ENCODE measurements around the gene ATP9B.
A peak's percentile ranks its signal among the peaks of the same experiment; 100 is the strongest.

The ATP9B gene

GRCh38 chr18:79397830-79398761, 328.9 kb downstream of the ATP9B start:
- Histone ChIP-seq H3K4me3 (ENCODE audit: low read depth, low read length) (peak overlapping the region; percentile 78), H3K36me3 (ENCODE audit: control insufficient read depth, insufficient read depth, low read length) (no peaks in the 10 kb centered on the region; the same call in 1 of the 2 replicates), H3K9ac (ENCODE audit: low read length) (no peak overlapping the region), H3K9me3 (ENCODE audit: control insufficient read depth, insufficient read depth, low read depth, low read length) (no peaks in the 10 kb centered on the region), H3K27ac (ENCODE audit: low read depth, low read length) (no peak overlapping the region), H3K4me1 (ENCODE audit: control insufficient read depth, insufficient read depth, low read length) (peaks cover 35% of the 10 kb centered on the region), H3K27me3 (ENCODE audit: control insufficient read depth, insufficient read depth, low read length) (peaks cover 58% of the 10 kb centered on the region)

GRCh38 chr18:79399275-79400081, 330.3 kb downstream of the ATP9B start:
- Histone ChIP-seq H3K27ac (ENCODE audit: low read depth, low read length) (peak overlapping the region; percentile 33; the same call in 1 of the 2 replicates), H3K27me3 (ENCODE audit: control insufficient read depth, insufficient read depth, low read length) (peaks cover 47% of the 10 kb centered on the region), H3K36me3 (ENCODE audit: control insufficient read depth, insufficient read depth, low read length) (no peaks in the 10 kb centered on the region; the same call in 1 of the 2 replicates), H3K9me3 (ENCODE audit: control insufficient read depth, insufficient read depth, low read depth, low read length) (no peaks in the 10 kb centered on the region), H3K4me3 (ENCODE audit: low read depth, low read length) (peak overlapping the region; percentile 65), H3K4me1 (ENCODE audit: control insufficient read depth, insufficient read depth, low read length) (peaks cover 39% of the 10 kb centered on the region), H3K9ac (ENCODE audit: low read length) (peak overlapping the region; percentile 62)

- no peaks in the 10 kb centered on the region; the same call in 1 of the 2 replicates for H3K36me3 ChIP-seq (ENCODE audit: control insufficient read depth, insufficient read depth, low read length)
- H3K4me1 ChIP-seq (ENCODE audit: control insufficient read depth, insufficient read depth, low read length): peaks cover 42% of the 10 kb centered on the region
- peak overlapping the region; percentile 65 for H3K4me3 ChIP-seq (ENCODE audit: low read depth, low read length)
- H3K9me3 ChIP-seq (ENCODE audit: control insufficient read depth, insufficient read depth, low read depth, low read length): no peaks in the 10 kb centered on the region
- H3K9ac ChIP-seq (ENCODE audit: low read length): no peak overlapping the region
- H3K27me3 ChIP-seq (ENCODE audit: control insufficient read depth, insufficient read depth, low read length): peaks cover 40% of the 10 kb centered on the region
- peak overlapping the region; percentile 33; the same call in 1 of the 2 replicates for H3K27ac ChIP-seq (ENCODE audit: low read depth, low read length)
Observed at GRCh38 chr18:79400091-79400590, 330.9 kb downstream of the ATP9B start.

- Histone ChIP-seq H3K27ac (ENCODE audit: low read depth, low read length) (no peak overlapping the region; the same call in 1 of the 2 replicates), H3K27me3 (ENCODE audit: control insufficient read depth, insufficient read depth, low read length) (peaks cover 40% of the 10 kb centered on the region), H3K9ac (ENCODE audit: low read length) (peak overlapping the region; percentile 16), H3K9me3 (ENCODE audit: control insufficient read depth, insufficient read depth, low read depth, low read length) (no peaks in the 10 kb centered on the region), H3K36me3 (ENCODE audit: control insufficient read depth, insufficient read depth, low read length) (no peaks in the 10 kb centered on the region; the same call in 1 of the 2 replicates), H3K4me1 (ENCODE audit: control insufficient read depth, insufficient read depth, low read length) (peaks cover 48% of the 10 kb centered on the region), H3K4me3 (ENCODE audit: low read depth, low read length) (peak overlapping the region; percentile 54)
Observed at GRCh38 chr18:79400591-79401381, 331.6 kb downstream of the ATP9B start.

- Histone ChIP-seq H3K27me3 (ENCODE audit: control insufficient read depth, insufficient read depth, low read length) (peaks cover 32% of the 10 kb centered on the region), H3K27ac (ENCODE audit: low read depth, low read length) (no peak overlapping the region), H3K4me1 (ENCODE audit: control insufficient read depth, insufficient read depth, low read length) (peaks cover 48% of the 10 kb centered on the region), H3K36me3 (ENCODE audit: control insufficient read depth, insufficient read depth, low read length) (no peaks in the 10 kb centered on the region; the same call in 1 of the 2 replicates), H3K4me3 (ENCODE audit: low read depth, low read length) (no peak overlapping the region), H3K9me3 (ENCODE audit: control insufficient read depth, insufficient read depth, low read depth, low read length) (no peaks in the 10 kb centered on the region), H3K9ac (ENCODE audit: low read length) (no peak overlapping the region)
Observed at GRCh38 chr18:79401494-79402208, 332.5 kb downstream of the ATP9B start.

GRCh38 chr18:79402209-79402576, 333.0 kb downstream of the ATP9B start:
- Histone ChIP-seq H3K4me1 (ENCODE audit: control insufficient read depth, insufficient read depth, low read length) (peaks cover 43% of the 10 kb centered on the region), H3K4me3 (ENCODE audit: low read depth, low read length) (no peak overlapping the region), H3K9me3 (ENCODE audit: control insufficient read depth, insufficient read depth, low read depth, low read length) (no peaks in the 10 kb centered on the region), H3K27me3 (ENCODE audit: control insufficient read depth, insufficient read depth, low read length) (peaks cover 27% of the 10 kb centered on the region), H3K9ac (ENCODE audit: low read length) (no peak overlapping the region), H3K27ac (ENCODE audit: low read depth, low read length) (no peak overlapping the region), H3K36me3 (ENCODE audit: control insufficient read depth, insufficient read depth, low read length) (no peaks in the 10 kb centered on the region; the same call in 1 of the 2 replicates)

GRCh38 chr18:79402977-79403722, 334.0 kb downstream of the ATP9B start:
- Histone ChIP-seq H3K27ac (ENCODE audit: low read depth, low read length) (no peak overlapping the region), H3K36me3 (ENCODE audit: control insufficient read depth, insufficient read depth, low read length) (no peaks in the 10 kb centered on the region; the same call in 1 of the 2 replicates), H3K27me3 (ENCODE audit: control insufficient read depth, insufficient read depth, low read length) (peaks cover 17% of the 10 kb centered on the region), H3K9me3 (ENCODE audit: control insufficient read depth, insufficient read depth, low read depth, low read length) (no peaks in the 10 kb centered on the region), H3K9ac (ENCODE audit: low read length) (no peak overlapping the region), H3K4me3 (ENCODE audit: low read depth, low read length) (no peak overlapping the region), H3K4me1 (ENCODE audit: control insufficient read depth, insufficient read depth, low read length) (peaks cover 39% of the 10 kb centered on the region)

GRCh38 chr18:79403723-79404566, 334.8 kb downstream of the ATP9B start:
- Histone ChIP-seq H3K9me3 (ENCODE audit: control insufficient read depth, insufficient read depth, low read depth, low read length) (no peaks in the 10 kb centered on the region), H3K4me3 (ENCODE audit: low read depth, low read length) (no peak overlapping the region), H3K4me1 (ENCODE audit: control insufficient read depth, insufficient read depth, low read length) (peaks cover 36% of the 10 kb centered on the region), H3K9ac (ENCODE audit: low read length) (no peak overlapping the region), H3K27me3 (ENCODE audit: control insufficient read depth, insufficient read depth, low read length) (peaks cover 9% of the 10 kb centered on the region), H3K27ac (ENCODE audit: low read depth, low read length) (no peak overlapping the region), H3K36me3 (ENCODE audit: control insufficient read depth, insufficient read depth, low read length) (no peaks in the 10 kb centered on the region; the same call in 1 of the 2 replicates)

- peaks cover 32% of the 10 kb centered on the region for H3K4me1 ChIP-seq (ENCODE audit: control insufficient read depth, insufficient read depth, low read length)
Observed at GRCh38 chr18:79404567-79404910, 335.3 kb downstream of the ATP9B start.

More at GRCh38 chr18:79404567-79404910, 335.3 kb downstream of the ATP9B start:
- Histone ChIP-seq H3K9me3 (ENCODE audit: control insufficient read depth, insufficient read depth, low read depth, low read length) (0 out of 2 replicates have a peak, but pooled peaks cover 2% of the 10 kb centered on the region), H3K27me3 (ENCODE audit: control insufficient read depth, insufficient read depth, low read length) (peaks cover 3% of the 10 kb centered on the region), H3K9ac (ENCODE audit: low read length) (no peak overlapping the region), H3K27ac (ENCODE audit: low read depth, low read length) (no peak overlapping the region), H3K4me3 (ENCODE audit: low read depth, low read length) (no peak overlapping the region), H3K36me3 (ENCODE audit: control insufficient read depth, insufficient read depth, low read length) (no peaks in the 10 kb centered on the region; the same call in 1 of the 2 replicates)

Data from HUES6 (cell line).